ENCODE results near the gene KCTD4. TPM values are rescaled to one million over a fixed set of nuclear protein-coding genes. Genes with fewer than 3 reads are reported as not detected.

Gene KCTD4
- total RNA-seq, 4 donors from 2014 or later: not detected

DNA sequence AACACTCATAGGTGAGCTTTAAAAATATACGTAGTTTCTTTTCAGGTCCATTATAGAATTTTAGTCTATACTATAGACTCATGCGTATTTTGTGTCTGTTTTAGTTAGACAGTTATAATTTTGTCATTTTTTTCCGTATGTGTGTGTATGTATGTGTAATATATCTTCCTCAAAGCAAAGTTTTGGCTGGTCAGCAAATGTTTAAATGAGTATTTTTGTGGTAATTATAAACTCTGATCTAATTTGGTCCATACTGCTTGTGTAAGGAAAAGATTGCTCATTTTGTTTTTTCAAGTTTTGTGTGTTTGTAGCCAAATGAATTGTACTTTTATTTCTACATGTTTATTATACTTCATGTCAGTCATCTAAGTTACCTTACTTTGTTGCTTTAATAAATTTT, 20.5 kb downstream of the KCTD4 start:
- H3K9me3 ChIP-seq: no peaks in the 10 kb centered on the region
- intact Hi-C loops (cut with DNase I; ENCODE audit: low total_unique reads): no loop called here
- no peaks in the 10 kb centered on the region for H3K4me1 ChIP-seq
- no peaks in the 10 kb centered on the region for H3K36me3 ChIP-seq
- no peak overlapping the region for H3K4me3 ChIP-seq
- DNase-seq: no peak
- H3K27ac ChIP-seq: no peak overlapping the region
- TF ChIP-seq, protein P1, sequence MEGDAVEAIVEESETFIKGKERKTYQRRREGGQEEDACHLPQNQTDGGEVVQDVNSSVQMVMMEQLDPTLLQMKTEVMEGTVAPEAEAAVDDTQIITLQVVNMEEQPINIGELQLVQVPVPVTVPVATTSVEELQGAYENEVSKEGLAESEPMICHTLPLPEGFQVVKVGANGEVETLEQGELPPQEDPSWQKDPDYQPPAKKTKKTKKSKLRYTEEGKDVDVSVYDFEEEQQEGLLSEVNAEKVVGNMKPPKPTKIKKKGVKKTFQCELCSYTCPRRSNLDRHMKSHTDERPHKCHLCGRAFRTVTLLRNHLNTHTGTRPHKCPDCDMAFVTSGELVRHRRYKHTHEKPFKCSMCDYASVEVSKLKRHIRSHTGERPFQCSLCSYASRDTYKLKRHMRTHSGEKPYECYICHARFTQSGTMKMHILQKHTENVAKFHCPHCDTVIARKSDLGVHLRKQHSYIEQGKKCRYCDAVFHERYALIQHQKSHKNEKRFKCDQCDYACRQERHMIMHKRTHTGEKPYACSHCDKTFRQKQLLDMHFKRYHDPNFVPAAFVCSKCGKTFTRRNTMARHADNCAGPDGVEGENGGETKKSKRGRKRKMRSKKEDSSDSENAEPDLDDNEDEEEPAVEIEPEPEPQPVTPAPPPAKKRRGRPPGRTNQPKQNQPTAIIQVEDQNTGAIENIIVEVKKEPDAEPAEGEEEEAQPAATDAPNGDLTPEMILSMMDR (IDR thresholded peaks at IDR 0.05): no peak
- TF ChIP-seq POLR2A (IDR thresholded peaks at IDR 0.05): no peak
- no peaks in the 10 kb centered on the region for H3K27me3 ChIP-seq

DNA sequence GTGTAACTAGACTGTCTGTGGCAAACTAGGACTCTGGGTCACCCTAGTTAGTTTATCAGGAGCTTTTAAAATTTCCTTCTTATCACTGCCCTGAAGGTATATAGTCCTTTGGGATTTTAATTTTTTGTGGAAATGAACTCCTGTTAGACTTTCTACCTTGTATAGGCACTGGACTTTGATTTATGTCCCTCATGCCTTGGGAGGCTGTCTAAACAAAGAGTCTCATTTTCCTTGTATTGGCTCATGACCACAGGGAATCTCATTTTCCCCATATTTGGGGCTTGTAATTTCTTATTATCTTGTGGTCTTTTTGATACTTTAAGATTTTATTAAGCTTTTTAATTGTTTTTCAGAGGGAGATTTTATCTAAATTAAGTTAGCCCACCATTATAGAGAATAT, 21.4 kb downstream of the KCTD4 start:
- intact Hi-C loops (cut with DNase I; ENCODE audit: low total_unique reads): no loop called here
- no peaks in the 10 kb centered on the region for H3K27me3 ChIP-seq
- H3K9me3 ChIP-seq: no peaks in the 10 kb centered on the region
- DNase-seq: no peak
- no peak for TF ChIP-seq POLR2A (IDR thresholded peaks at IDR 0.05)
- TF ChIP-seq, protein P1 (IDR thresholded peaks at IDR 0.05): no peak
- H3K4me1 ChIP-seq: no peaks in the 10 kb centered on the region
- H3K4me3 ChIP-seq: no peak overlapping the region
- no peak overlapping the region for H3K27ac ChIP-seq
- no peaks in the 10 kb centered on the region for H3K36me3 ChIP-seq

DNA sequence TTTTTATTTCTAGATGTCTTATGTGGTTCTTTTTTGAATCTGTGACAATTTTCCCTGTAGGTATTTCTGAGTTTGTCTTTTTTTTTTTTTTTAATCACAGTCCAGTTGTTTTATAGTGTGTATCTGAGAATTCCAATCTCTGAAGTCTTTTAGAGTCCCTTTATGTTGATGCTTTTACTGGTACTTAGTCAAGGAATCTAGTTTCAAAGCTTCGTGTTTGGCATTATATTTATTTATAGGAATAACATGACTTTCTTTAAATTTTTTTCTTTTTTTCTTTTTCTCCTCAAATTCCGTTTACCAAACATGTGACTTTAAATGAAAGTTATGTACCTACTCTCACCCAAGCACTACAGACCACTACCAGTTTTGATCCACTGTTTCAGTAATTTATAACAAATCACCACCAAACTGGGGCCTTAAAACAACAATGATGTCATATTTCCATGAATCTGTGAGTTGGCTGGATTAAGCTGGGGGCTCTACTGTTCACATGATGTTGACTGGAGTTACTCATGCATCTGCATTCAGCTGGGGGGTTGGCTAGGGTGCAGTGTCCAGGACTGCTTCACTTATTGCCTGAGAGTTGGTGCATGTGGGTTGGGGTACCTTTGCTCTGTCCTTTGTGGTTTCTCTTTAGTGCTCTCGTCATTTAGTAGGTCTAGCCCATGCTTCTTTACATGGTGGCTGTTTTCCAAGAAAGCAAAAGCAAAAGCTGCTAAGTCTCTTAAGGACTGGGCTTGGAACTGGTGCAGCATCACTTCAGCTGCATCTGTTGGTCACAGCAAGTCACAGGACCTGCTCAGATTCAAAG, 22.3 kb downstream of the KCTD4 start:
- intact Hi-C loops (cut with DNase I; ENCODE audit: low total_unique reads): no loop called here
- H3K4me3 ChIP-seq: no peak overlapping the region
- H3K27ac ChIP-seq: no peak overlapping the region
- TF ChIP-seq POLR2A (IDR thresholded peaks at IDR 0.05): no peak
- TF ChIP-seq, protein P1 (IDR thresholded peaks at IDR 0.05): no peak
- no peaks in the 10 kb centered on the region for H3K36me3 ChIP-seq
- H3K27me3 ChIP-seq: no peaks in the 10 kb centered on the region
- H3K4me1 ChIP-seq: no peaks in the 10 kb centered on the region
- DNase-seq: no peak
- no peaks in the 10 kb centered on the region for H3K9me3 ChIP-seq

DNA sequence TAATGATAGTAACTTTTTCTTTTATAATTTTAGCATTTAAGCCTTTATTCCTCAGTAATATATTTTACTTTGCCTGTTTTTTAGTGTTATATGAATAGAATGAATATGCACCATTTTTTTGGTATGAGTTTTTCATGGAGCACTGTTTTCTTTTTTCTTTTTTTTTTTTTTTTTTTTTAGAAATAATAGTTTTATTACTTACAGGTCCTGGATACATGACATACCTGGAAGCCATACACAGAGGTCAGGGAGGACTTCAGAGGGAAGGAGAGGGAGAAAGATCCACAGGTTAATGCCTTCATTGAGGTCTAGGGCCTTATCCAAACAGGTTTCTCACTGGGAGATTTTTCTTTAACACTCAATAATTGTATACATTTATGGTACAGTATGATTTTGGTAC, 26.4 kb downstream of the KCTD4 start:
- H3K27me3 ChIP-seq: no peaks in the 10 kb centered on the region
- TF ChIP-seq, protein P1 (IDR thresholded peaks at IDR 0.05): no peak
- TF ChIP-seq POLR2A (IDR thresholded peaks at IDR 0.05): no peak
- DNase-seq: no peak
- no peaks in the 10 kb centered on the region for H3K36me3 ChIP-seq
- H3K4me3 ChIP-seq: no peak overlapping the region
- intact Hi-C loops (cut with DNase I; ENCODE audit: low total_unique reads): no loop called here
- H3K27ac ChIP-seq: no peak overlapping the region
- H3K9me3 ChIP-seq: no peaks in the 10 kb centered on the region
- no peaks in the 10 kb centered on the region for H3K4me1 ChIP-seq

DNA sequence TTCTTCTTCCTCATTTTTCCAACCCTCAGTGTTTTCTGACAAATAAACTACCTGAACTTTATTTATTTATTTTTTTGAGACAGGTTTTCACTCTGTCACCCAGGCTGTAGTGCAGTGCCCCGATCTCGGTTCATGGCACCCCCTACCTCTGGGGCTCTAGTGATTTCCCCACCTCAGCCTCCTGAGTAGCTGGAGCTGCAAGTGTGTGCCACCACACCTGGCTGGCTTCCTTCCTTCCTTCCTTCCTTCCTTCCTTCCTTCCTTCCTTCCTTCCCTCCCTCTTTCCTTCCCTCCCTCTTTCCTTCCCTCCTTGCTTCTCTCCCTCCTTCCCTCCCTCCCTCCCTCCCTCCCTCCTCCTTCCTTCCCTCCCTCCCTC, 32.3 kb downstream of the KCTD4 start:
- intact Hi-C loops (cut with DNase I; ENCODE audit: low total_unique reads): no loop called here
- TF ChIP-seq, protein P1 (IDR thresholded peaks at IDR 0.05): no peak
- TF ChIP-seq POLR2A (IDR thresholded peaks at IDR 0.05): no peak
- Histone ChIP-seq H3K9me3 (no peaks in the 10 kb centered on the region), H3K27me3 (no peaks in the 10 kb centered on the region), H3K27ac (no peak overlapping the region), H3K36me3 (no peaks in the 10 kb centered on the region), H3K4me1 (no peaks in the 10 kb centered on the region), H3K4me3 (no peak overlapping the region)
- DNase-seq: no peak
